Activated CD8-positive, alpha-beta memory T cell treated with anti-CD3 and anti-CD28 coated beads for 4 hours (primary cell): ENCODE data around the gene MIGA1.

Source experiments
- DNase-seq, 2 donors: peaks; one replicate each; pipeline ENCODE4 v3.0.0-alpha.2; 2020; ENCODE audit warnings: low read depth in 2 of 2

Gene MIGA1

DNA sequence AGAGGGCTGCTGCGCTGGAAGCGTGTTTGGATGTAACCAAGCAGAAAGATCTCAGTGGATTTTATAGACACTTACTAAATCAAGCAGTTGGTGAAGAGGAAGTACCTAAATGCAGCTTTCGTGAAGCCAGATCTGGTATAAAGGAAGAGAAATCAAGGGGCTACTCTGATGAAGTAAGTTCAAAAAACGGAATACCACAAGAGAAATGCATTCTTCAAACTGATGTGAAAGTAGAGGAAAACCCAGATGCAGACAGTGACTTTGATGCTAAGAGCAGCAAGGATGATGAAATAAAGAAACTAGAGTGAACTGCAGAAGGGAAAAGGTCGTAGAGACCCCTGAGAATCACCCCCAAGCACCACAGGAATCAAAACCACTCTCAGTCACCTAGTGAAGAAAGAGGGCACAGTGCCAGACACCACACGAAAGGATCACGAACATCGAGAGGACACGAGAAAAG is 68.2 kb downstream of the MIGA1 start:
- no peak for DNase-seq

DNA sequence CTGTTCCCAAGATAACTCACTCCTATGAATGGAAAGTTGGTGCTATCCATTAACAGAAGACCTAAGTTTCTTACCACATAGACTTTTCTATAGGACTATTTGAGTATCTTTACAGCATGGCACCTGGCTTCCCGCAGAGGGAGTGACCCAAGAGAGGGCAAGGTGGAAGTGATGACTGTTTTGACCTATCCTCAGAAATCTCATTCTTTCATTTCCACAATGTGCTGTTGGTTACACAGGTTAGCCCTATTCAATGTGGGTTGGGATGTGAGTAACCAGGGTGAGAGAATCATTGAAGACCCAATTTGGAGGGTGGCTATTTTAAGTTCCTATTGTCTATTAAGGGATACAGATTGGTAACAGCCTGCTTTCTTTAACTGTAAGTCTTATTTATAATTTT is 70.6 kb downstream of the MIGA1 start:
- DNase-seq, result no peak

DNA sequence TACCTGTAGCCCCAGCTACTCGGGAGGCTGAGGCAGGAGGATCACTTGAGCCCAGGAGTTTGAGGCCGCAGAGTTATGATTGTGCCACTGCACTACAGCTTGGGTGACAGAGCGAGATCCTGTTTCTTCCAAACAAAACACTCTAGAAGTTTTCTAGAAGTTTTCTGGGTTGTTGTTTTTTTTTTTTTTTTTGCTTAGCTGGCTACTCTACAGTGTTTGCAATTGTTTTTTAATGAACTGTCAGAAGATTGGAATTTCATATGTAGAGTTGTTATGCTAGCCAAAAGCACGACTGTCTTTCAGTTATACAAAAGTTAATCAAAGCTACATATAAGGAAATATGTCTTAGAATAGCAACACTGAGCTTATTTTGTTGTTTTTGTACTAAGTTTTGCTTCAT is 78.1 kb downstream of the MIGA1 start:
- DNase-seq, result no peak

DNA sequence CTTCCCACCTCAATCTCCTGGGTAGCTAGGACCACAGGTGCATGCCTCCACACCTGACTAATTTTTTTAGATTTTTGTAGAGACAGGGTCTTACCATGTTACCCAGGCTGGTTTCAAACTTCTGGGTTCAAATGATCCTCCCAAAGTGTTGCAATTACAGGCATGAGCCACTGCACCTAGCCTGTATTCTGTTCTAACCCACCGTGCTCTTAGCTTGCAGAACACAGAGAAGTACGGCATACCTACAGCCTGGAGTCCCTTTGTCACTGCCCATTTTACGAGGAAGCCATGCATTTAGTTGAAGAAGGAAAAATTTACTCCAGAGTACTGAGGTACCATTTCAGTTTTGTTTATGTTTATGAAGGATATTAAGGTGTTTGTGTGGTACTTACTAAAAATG is 79.3 kb downstream of the MIGA1 start:
- DNase-seq, result no peak

DNA sequence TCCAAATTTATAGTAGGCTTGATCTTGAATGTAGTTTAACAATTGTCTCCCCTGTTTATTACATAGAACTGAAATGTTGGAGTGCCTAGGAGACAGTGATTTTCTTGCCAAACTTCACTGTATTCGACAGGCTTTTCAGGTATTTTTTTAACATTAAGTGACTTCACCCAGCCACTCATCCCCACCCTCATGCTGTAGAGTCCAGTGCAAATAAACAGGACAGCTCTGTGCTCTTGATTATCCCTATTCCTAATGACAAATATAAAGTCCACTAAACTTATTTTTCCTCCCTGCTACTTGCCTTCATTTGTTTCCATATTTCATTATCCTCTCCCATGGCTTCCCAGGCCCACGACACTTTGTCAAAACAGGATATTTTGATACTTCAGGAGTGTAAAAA is 79.8 kb downstream of the MIGA1 start:
- DNase-seq, result no peak

DNA sequence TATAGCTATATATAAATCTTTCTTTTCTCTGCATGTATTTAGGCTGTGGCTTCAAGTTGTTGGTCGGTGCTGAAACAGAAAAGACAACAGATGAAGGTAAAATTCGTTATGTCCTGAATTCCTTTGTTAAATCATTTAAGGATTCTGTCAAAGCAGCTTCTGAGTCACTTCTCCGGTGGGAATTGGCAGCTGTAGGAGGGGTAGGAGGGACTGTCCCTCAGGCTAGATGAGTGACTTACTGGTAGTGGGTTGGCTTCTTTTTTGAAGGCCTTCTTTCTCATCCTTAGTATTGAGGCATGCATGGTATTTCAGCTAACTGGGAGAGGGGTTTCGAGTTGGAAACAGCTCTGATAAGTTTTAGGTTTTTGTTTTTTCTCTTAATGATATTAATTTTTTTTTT is 86.8 kb downstream of the MIGA1 start:
- DNase-seq, result no peak

DNA sequence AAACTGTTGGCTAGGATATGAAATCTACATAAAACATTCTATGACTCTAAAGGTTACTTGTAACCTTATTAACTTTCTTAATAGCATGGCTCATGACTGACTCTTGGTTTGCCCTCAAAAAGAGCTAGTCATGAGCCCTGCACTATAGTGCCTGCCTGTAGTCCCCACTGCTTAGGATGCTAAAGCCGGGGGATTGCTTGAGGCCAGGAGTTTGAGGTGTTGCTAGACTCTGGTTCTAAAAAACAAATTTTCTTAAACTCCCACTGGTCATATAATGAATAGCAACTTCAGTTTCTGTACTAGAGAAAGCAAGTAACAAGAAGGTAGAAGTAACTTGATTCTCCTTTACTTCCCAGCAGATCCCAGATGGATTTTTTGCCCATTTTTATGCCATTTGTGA is 93.2 kb downstream of the MIGA1 start:
- DNase-seq, result no peak

DNA sequence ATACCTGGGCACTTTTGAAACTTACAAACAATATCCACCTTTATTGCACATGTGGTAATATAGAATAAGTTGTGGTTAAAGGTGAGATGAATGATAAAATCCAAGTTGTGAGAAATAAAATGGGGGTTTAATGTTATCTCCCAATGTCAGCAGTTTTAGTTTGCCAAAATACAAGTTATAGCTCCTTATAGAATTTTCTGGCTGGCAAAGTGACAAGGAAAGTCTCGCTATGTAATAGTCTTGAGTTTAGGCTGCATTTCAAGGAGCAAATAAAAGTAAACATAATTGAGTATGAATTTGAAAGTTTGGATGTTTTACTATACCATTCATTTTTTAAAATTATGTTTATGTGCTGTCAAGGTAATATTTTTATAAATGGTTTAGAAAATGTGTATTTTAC is 94.0 kb downstream of the MIGA1 start:
- DNase-seq, result no peak

DNA sequence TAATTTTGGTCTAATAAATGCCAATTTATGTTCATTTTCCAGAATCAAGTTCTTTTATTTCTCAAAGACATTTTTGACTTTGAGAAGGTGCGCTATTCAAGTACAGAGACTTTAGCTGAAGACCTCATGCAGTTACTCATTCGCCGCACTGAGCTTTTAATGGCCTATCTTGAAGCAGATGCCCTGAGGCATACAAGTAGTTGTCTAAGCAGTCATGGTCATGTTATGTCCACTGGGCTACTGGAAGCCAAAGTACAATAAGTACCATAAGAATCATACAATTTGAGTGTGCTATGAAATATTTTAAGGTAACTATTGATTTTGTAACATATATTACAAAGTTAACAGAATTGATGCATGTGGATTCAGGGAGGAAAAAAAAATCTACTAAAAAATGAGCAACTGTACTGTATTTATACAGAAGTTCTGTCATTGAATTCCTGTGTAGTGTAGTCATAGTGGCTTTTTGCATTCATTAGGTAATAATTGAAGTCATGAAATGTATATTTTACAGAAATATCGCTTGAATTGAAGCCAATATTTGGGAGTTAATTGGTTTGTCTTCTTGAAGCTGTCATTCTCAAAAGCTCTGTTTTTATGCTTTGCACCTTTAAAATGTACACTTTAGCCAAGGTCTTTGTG is 95.5 kb downstream of the MIGA1 start:
- no peak for DNase-seq

DNA sequence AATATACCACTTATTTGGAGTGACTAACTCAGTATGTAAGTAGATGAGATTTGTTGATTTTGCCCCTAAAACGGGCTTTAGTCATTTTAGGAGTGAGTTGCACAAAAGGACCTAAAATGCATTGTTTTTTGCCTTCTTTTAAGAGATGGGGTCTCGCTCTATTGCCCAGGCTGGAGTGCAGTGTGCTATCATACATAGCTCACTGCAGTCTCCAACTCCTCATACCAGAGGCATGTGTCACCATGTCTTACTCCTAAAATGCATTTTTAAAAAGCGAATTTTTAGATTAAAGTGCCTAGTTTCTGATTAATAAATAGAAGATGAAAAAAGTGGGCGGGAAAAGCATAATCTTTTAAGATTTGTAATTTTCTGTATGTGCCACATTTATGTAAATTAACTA is 97.4 kb downstream of the MIGA1 start:
- no peak for DNase-seq

DNA sequence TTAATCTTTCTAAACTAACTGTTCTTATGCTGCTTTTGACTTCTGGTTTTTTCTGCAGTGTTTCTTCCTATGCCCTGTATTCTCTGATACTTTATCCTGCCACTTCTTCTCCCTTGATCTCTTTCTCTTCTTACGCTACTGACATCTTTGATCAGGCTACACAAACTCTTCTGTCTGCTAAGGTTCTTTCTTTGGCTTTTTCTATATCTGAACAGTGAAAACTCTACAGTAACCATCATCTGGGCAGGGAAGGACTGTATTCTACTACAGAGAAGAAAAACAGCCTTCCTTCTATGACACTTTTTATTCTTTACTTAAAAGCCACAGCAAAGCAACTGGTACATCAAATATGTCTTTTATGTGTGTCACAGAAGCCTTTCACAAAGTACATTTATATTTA is 101.6 kb downstream of the MIGA1 start:
- no peak for DNase-seq

DNA sequence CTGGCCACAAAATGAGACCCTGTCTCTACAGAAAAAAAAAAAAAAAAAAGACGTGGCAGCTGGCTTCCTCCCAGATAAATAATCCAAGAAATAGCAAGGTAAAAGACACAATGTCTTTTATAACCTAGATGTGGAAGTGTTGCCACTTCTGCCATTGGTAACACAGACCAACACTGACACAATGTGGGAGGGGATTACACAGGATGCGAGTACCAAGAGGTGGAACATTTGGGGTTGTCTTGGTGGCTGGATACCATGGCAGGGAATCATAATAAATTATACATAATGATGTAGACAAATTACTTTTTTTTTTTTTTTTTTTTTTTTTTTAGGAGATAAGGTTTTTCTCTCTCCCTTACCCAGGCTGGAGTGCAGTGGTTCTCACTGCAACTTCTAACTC is 103.0 kb downstream of the MIGA1 start:
- DNase-seq, result no peak

DNA sequence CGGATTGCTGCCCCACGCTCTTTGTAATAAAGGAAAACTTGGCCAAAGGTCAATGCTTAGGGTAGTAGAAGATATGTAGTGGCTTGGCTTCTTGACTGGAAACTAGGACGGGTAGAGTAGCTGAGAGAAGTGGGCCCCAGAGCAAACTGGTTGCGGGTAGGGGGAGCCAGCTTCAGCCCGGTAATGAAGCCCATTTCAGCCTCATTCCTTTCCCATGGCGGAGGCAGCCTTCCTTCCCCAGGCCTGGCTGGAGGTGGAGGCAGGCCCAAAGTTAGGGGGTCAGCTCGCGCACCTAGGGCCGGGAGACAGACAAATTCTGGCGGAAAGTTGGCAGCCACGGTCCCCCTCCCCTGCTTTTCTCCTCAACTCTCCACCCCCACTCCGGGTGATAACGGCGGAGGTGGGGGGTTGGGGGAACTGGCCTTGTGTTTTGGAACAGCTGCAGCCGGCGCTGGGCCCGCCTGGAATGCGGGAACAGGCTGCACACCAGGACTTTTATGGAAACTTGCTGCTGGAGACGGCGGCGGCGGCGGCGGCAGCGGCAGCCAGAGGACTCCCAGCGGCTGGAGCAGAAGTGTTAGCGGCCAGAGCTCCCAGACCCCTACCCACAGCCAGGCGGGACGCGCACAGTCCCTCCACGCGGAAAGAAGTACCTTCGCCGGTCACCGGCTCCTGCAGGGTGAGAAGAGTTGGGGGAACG is 108.8 kb downstream of the MIGA1 start, which contains the start of gene NEXN:
TSS of gene NEXN (plus strand) at position 544 of the 700 bp plus-strand sequence. CDS start 27,483 bp downstream, outside the sequence.
- DNase-seq, result no peak

DNA sequence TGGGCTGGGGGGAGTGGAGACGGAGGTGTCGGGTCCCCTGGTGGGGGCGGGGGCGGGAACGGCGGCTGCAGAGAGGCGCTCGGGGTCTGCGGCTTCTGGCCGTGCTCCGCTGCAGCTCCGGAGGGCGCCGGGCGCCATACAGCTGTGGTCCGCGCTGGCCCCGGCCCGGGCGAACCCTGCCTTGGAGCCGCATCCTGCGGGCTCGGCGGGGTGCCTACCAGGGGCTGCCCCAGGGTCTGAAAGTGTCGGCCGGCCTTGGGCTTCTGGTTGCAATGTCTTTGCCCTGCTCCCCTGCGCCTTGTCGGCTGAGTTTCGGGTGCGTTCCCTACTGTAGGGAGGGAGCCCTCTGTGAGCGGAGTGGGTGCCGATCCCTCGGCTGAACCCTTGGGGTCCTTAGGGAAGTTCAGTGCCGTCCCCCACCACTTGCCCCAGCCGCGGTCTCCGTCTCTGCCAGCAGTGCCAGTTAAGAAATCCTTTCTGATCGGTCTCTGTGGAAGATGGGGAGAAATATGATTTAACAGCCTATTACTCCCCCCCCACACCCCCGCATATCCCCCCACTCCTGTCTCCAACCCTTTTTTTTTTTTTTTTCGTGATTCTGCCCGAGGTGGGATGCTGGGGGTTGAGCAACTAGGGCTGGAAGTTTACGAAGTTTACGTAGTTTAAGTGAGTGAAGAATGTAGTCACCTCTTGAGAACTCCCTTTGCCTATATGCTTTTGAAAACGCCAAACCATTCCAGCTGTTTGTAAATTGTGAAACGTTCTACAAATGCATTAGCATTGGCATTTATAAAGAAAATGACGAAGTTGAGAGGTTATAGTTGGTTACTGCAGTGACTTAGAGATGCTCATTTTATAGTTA is 109.6 kb downstream of the MIGA1 start:
- no peak for DNase-seq

DNA sequence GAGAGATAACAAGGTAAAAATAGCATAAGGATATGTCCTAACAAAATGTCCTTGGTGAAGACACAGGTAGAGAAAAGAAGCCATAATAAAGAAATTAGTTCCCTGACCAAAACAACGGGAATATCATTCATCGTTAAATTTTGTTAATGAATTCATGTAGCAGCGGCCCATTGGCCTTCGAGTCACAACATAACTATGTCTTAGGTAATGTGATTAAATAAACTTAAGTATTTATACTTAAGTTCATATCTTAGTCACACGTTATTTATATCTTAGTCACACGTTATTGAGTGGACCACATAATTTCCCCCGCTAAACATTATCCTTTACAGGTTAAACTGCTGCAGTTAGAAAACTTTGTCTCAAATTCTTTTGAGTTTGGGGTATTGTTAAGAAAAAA is 110.2 kb downstream of the MIGA1 start:
- DNase-seq, result no peak

DNA sequence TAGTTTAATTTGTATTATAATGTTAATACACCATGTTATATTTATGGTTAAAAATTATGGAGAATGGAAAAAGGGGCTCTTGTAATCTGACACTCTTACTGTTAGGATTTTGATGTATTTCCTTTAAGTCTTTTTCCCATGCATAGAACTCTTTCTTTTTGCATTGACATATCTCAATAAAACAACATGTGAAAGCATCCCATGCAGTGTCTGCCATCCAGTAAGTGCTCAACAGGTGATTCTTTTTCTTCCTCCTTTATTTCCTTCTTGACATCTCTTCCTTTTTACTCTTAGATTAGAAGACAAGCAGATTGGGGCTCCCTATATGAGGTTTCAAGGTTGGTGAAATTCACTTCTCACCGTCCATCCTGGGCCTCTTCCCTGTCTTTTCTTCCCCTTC is 111.8 kb downstream of the MIGA1 start:
- DNase-seq, result no peak

DNA sequence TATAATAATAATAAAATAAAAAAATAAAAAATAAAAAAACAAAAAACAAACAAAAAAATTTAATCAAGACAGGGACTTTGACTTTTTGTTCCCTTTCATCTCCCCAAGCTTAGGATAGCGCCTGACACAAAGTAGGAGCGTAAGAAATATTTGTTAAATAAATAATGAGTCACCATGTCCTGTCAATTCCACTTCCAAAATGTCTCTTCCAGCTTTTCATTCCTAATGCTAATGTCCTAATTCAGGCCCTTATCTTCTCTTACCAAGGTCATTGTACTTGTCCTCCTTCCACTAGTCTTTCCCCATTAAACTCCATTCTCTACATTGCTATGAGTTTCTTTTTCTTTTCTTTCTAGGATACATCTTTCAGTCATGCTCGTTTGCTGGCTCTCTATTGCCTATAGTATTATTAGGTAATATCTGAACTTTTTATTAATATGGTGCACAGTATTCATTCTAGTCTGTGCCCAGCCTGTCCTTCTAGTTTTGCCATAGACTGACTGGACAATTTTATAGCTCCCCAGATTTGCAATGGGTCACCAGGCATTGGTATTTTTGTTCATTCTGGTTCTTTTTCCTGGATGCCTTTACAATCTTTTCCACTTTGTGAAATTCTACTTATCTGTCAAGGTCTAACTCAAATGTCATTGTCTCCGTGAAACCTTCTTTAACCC is 120.3 kb downstream of the MIGA1 start:
- DNase-seq, result no peak

DNA sequence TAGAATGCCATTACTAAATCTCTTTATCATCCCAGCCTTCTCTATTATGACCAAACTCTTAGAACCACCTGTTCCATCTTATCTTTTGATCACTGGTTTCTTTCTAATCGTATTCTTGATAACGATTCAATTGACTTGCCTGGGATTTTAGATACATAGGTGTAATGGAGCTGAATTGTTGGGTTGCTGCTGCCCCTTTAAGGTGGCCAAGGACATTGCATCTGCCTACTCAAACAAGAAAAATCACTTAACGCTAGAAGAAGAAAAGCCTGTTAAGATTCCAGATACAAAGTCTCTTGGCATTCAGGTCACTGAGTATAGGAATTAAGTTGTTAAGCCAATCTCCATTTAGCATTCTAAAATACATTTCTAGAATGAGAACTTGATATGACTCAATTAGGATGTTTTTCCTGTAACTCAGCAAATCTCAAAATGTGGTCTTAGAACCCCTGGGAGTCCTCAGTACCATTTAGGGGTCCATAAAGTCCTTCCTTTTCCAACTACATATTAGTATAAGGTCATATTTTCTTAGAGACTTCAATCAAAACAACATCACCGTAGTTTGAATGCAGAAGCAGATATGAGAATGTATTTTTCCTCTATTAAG is 121.3 kb downstream of the MIGA1 start:
- no peak for DNase-seq

DNA sequence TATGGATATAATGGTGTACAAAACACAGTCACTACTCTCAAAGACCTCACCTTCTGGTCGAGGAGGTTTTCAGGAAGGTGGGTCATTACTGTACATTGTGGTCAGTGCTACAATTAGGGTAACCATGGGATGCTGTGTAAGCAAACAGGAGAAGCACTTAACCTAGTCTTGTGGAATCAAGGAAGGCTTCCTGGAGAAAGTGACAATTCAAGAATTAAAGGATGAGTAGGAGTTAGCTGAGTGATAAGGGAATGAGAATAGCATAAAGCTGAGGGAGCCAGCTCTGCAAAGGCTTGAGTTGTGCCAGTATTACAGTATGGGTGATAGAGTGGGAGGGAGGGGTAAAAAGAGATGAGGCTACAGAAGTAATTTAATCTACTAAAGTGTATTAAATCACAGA is 126.2 kb downstream of the MIGA1 start:
- DNase-seq, result no peak

DNA sequence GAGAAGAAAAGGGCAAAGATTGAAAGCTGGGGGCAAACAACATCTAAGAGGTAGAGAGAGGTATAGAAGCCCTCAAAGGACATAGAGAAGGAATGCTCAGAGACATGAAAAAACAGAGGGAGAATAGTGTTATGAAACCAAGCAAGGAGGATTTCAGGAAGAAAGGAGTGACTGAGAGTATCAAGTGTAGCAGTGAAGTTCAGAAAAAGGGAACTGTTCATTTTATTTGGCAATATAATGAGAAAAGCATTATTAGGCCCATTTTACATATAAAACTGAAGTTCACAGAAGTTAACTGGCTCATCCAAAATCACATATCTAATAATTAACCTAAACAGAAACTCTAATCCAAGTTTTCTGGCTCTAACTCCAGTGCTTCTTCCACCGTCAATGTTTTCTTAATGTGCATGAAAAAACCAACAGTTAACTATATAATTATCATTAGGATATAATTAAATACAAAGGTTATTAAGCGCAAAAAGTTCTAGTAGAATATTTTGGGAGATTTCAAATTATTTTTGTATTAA is 126.6 kb downstream of the MIGA1 start:
- DNase-seq, result no peak

DNA sequence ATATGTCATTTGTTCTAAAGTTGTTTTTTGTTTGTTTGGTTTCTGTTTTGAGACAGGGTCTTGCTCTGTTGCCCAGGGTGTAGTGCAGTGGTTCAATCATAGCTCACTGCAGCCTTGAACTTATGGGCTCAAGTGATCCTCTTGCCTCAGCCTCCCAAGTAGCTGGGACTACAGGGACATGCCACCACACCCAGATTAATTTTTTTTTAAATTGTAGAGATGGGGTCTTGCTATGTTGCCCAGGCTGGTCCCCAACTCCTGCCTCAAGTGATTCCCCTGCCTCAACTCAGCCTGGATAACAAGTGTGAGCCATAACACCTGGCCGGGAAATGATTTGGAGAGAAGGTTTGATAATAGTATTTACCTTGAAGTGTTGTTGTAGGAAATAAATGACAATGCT is 127.2 kb downstream of the MIGA1 start:
- DNase-seq, result no peak
